Astrocyte (in vitro differentiated cells and primary cell): Measurements from ENCODE around the gene SLC44A3.

Source experiments
- EZH2 ChIP-seq: IDR thresholded peaks from 2 replicates; pipeline ENCODE4 v1.6.1; 2012; ENCODE audit warnings: mild to moderate bottlenecking, low read length, inconsistent platforms; ENCODE audit not compliant: insufficient read depth
- TF ChIP-seq, protein P1 (sequence below): IDR thresholded peaks from 2 replicates; pipeline ENCODE4 v1.5.1; 2011; ENCODE audit warnings: low read depth, mild to moderate bottlenecking, inconsistent platforms, low read length, moderate library complexity; ENCODE audit not compliant: insufficient read depth

DNA sequence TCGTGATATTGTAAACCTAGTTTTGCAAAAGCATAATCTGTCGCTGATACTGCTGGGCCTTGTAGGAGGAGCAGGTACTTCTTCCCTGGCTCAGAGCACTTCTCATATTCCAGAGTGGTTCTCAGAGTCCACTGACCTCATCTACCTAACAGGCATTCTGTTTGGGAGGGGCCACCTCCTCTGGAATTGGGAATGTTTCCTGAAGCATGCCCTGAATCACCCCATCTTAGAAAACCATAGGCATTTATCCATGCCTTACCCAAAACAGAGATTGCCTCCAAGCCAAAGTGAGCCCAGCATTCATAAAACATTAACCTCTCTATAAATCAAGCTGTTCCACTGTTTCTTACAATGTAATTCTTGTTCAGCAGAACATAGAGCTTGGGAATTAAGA lies 35.1 kb downstream of the SLC44A3 start:
- TF ChIP-seq, protein P1, sequence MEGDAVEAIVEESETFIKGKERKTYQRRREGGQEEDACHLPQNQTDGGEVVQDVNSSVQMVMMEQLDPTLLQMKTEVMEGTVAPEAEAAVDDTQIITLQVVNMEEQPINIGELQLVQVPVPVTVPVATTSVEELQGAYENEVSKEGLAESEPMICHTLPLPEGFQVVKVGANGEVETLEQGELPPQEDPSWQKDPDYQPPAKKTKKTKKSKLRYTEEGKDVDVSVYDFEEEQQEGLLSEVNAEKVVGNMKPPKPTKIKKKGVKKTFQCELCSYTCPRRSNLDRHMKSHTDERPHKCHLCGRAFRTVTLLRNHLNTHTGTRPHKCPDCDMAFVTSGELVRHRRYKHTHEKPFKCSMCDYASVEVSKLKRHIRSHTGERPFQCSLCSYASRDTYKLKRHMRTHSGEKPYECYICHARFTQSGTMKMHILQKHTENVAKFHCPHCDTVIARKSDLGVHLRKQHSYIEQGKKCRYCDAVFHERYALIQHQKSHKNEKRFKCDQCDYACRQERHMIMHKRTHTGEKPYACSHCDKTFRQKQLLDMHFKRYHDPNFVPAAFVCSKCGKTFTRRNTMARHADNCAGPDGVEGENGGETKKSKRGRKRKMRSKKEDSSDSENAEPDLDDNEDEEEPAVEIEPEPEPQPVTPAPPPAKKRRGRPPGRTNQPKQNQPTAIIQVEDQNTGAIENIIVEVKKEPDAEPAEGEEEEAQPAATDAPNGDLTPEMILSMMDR = no peak
- no peak for TF ChIP-seq EZH2
